Measurements from ENCODE around the gene CENPV.
A peak's percentile ranks its signal among the peaks of the same experiment; 100 is the strongest.
"Not testable (repeated sequence)": the region's sequence is repeated elsewhere in the genome, so short reads cannot be mapped to it uniquely, and the experiment has no call there.

Gene CENPV

DNA sequence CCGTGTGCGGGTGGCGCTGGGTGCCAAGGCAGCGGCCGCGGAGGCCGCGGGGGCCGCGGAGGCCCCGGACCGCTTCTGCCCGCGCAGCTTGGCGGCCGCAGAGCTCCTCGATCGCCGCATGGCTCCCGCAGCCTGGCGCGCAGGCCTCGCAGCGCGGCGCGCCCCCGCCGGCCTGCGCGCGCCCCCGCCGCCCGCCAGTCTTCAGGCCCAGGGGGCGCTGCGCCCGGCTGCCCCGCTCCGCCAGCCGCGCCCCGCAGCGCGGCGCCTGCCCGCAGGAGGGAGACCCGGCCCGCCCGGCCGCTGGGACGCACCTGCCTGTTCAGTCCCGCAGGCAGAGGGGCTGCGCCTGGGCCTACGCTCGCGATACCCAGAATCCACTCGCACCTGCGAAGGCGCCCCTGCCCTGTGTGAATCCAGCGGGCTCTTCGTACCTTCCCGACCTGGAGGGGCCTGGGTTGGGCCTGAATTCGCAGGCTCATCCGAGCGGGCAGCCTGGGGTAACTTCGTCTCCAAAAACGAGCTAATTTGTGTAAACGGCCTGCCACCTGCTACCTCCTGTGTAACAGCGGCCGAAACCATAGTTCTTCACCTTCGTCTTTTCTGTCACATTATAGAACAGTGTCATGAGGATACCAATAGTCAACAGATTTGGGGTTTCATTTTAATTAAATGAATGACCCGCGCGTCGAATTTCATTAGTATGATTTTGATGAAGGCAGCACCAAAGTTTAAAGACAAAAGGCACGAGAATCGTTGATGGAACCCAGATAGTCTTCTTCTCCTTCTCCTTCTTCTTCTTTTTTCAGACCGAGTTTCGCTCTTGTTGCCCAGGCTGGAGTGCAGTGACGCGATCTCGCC lies at the start of gene CENPV:
Gene CENPV, minus strand, starts transcription at position 153 of the 858 bp plus-strand sequence. Its CDS starts 33 bp downstream, at position 120.
- DNase-seq (ENCODE audit: low read depth), result peak; percentile 47

DNA sequence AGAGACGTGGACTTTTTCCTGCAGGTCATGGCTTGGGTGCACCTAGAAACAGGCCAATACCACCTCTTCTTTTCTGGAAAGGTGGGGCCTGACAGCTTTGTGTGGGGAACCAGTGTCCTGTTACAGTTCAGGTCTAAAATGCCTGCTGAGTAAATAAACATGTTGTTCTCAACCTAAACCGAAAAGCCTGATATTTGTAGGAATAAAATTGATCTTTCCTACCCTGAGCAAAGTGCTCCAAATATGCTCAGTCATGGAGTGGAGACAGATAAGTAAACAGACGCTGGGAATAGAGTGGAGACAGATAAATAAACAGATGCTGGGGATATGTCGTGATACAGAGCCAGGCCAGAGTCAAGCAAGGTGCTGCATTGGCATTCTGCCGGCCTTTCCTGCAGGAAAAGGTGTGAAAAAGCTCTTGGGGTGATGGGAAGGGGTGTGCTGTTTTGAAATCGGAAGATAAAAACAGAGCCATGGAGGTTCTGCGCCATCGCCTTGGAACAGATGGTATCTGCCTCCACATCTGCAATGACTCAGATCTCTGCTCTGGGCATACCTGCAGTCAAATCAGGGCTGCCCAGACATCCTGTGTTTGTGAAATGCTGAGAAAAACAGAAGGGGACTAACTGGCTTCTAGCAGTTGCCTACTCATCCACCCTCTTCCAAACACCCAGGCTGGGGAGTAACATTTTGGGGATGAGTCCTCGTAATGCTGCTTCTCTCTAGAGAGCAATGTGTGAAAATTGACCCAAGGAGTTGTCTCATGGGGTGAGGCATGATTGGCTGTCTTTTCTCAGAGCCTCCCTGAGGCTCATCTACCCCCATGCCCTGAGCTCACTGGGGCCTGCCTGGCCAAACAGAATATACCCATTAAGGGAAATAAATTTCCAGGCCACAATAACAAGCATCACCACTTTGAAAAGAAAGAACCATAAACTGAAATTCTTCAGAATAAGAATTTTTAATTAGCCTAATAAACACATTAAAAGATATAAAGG lies 45.3 kb upstream of the CENPV start:
- no peak for DNase-seq (ENCODE audit: low read depth)

DNA sequence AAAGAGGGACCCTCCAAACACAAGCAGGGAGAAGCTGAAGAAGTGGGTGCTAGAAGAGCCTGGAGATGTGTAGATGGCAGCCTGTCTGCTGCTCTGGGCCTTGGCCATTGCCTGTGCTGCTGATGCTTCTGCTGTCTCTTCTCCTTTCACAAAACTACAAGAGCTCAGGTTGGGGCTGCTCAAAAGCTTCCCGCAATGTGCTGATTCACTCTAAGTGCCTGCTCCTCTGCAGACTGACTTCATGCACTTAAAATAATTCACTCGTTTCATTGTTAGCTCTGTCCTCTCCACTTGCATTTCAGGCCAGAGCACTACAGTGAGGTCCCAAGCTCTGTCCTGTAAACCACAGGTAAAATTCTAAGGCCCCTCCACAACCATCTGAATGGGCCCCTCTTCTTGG lies 43.4 kb upstream of the CENPV start:
- not testable (repeated sequence) for DNase-seq (ENCODE audit: low read depth)

DNA sequence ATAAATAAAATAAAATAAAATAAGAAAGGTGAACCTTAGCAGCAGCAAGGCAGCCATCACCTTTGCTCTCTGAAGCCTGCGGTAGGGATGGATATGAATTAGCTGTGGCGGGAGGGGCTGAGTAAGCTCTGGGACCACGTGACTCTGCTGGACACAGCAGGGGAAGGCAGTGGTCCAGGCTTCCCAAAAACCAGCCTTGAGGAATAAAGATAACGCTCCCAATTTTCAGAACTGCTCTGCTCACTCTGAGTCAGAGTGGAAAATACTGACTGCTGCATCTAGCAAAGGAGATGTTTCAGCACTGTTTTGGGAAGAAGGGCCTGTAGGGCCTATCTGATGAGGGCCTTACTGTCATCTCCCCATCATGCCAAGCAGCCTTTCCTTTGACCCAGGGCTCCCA lies 42.6 kb upstream of the CENPV start:
- not testable (repeated sequence) for DNase-seq (ENCODE audit: low read depth)

DNA sequence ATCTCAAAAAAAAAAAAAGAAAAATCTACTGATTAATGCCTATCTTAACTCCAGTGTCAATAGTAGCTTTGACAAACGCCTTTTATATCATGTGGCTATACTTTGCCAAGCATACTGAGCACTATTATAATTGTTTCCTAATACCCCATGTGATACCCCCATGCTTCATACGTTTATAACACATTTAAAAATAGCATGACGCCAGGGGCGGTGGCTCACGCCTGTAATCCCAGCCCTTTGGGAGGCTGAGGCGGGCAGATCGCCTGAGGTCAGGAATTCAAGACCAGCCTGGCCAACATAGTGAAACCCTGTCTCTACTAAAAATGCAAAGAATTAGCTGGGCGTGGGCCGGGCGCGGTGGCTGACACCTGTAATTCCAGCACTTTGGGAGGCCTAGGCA lies 39.2 kb upstream of the CENPV start:
- not testable (repeated sequence) for DNase-seq (ENCODE audit: low read depth)

DNA sequence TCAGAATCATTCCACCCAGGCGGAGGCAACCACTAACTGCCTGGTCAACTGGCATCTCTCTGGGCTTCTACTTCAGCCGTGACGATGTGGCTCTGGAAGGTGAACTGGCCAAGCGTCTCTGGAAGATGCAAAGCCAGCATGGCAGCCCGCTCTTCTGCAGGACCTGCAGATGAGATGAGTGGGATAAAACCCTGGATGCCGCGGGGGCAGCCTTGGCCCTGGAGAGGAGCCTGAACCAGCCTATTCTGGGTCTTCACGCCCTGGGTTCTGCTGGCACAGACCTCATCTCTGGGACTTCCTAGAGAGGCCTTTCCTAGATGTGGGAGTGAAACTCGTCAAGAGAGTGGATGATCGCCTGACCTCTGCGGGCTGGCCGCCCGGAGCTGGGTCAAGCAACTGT lies 38.2 kb upstream of the CENPV start:
- DNase-seq (ENCODE audit: low read depth), result no peak

DNA sequence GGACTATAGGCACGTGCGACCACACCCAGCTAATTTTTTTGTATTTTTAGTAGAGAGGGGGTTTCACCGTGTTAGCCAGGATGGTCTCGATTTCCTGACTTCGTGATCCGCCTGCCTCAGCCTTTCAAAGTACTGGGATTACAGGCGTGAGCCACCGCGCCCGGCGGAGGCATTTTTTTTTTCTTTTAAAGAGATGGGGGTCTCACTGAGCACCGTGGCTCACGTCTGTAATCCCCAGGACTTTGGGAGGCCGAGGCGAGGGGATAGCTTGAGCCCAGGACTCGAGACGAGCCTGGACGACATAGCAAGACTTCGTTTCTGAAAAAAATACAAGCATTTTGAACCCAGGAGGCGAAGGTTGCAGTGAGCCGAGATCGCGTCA lies 32.8 kb upstream of the CENPV start:
- DNase-seq (ENCODE audit: low read depth), result not testable (repeated sequence)

DNA sequence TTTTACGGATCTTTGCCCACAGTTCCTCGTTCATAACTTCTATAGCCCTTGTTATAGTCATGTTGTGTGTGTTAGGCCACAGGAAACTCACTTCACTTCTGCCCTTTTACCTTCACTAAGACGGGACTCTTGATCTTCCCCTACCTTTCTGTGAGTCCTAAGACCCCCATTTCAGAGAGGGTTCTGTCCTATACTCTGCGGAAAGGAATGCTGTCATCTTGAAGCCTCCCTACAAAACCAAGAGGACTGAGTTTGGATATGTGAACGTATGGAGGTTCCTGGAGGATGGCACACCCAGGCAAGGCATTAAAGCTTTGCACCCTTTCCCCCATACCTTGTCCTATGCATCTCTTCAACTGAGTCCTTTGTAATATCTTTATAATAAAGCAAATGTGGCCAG lies 31.3 kb upstream of the CENPV start:
- DNase-seq (ENCODE audit: low read depth), result no peak

DNA sequence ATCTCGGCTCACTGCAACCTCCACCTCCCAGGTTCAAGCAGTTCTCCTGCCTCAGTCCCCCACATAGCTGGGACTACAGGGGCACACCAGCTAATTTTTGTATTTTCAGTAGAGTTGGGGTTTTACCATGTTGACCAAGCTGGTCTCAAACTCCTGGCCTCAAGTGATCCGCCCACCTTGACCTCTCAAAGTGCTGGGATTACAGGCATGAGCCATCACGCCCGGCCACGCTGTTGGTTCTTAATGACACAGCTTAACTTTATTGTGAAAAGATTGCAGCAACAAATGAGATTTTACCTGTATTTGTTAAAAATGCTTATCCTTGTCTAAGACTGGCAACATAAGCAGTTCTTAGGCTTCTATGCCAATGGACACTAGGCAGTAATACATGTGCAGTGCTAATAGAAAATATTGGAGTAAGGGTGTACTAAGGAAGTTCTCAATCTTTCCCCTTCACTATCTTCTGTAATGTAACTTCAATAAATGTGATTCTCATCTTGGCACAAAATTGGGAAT lies 30.6 kb upstream of the CENPV start:
- DNase-seq (ENCODE audit: low read depth), result no peak

DNA sequence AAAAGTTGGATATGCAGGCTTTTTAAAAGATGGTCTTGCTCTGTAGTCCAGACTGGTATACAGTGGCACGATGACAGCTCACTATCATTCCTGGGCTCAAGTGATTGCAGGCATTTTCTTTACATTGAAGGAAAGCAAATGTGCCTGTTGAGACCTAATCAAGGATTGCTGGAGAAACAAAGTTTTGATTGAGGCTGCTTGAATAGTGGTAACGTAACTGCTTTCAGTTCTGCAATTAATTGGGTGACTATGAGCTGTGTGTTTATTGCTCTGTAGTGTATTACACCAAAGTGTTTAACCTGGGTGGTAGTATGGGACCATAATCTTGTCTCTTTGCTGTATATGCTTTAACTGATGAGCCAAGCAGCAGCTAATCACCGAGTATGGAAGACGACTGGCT lies 29.9 kb upstream of the CENPV start:
- DNase-seq (ENCODE audit: low read depth), result no peak

DNA sequence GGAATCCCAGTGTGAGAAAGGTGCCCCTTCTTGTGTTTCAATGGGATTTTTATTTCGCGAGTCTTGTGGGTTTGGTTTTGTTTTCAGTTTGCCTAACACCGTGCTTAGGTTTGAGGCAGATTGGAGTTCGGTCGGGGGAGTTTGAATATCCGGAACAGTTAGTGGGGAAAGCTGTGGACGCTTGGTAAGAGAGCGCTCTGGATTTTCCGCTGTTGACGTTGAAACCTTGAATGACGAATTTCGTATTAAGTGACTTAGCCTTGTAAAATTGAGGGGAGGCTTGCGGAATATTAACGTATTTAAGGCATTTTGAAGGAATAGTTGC lies 28.2 kb upstream of the CENPV start:
- DNase-seq (ENCODE audit: low read depth), result no peak

DNA sequence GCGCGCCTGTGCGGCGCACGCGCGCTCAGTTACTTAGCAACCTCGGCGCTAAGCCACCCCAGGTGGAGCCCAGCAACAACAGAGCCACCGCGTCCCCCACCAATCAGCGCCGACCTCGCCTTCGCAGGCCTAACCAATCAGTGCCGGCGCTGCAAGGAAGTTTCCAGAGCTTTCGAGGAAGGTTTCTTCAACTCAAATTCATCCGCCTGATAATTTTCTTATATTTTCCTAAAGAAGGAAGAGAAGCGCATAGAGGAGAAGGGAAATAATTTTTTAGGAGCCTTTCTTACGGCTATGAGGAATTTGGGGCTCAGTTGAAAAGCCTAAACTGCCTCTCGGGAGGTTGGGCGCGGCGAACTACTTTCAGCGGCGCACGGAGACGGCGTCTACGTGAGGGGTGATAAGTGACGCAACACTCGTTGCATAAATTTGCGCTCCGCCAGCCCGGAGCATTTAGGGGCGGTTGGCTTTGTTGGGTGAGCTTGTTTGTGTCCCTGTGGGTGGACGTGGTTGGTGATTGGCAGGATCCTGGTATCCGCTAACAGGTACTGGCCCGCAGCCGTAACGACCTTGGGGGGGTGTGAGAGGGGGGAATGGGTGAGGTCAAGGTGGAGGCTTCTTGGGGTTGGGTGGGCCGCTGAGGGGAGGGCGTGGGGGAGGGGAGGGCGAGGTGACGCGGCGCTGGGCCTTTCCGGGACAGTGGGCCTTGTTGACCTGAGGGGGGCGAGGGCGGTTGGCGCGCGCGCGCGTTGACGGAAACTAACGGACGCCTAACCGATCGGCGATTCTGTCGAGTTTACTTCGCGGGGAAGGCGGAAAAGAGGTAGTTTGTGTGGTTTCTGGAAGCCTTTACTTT lies 27.6 kb upstream of the CENPV start, which contains the start of gene UBB:
Gene UBB, plus strand, starts transcription at position 452 of the 856 bp plus-strand sequence. CDS start 817 bp downstream, outside the sequence.
- DNase-seq (ENCODE audit: low read depth), result peak; percentile 90

DNA sequence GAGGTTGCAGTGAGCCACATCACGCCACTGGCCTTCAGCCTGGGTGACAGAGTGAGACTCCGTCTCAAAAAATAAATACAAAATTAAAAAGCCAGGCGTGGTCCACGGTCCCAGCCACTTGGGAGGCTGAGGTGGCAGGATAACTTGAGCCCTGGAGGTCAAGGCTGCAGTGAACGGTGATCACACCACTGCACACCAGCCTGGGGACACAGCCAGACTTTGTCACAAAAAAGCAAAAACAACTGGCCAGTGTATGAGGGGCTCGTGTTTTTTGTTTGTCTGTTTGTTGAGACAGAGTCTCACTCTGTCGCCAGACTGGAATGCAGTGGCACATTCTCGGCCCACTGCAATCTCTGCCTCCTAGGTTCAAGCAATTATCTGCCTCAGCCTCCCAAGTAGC lies 26.4 kb upstream of the CENPV start:
- no peak for DNase-seq (ENCODE audit: low read depth)

DNA sequence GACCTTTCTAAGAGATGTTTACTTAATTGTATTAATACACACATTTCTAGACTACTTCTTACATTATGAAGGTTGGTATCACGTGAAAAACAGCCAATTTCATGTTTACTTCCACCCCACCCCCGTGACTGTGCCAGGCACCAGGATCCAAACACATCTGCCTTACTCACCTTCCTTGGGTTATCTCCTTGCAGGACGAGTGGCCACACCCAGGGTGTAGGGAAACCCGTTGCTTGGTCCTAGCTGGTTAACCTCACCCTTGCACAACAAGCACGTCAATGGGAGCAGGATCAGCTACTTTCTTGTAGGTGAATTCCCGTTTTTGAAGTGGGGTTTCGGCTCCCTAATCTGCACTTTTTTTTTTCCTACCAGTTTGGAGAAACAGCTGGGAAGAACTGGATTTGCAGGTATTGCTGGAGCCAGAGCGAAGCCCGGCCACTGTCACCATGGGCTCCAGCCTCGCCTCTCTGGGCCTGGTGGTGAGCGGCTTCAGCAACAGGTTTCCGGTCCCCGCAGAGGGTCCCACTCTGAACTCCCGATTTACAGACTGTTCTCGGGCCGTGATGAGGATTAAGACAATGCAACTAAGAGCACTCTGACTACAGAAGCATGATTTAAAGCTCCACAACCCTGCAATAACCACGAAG lies 25.5 kb upstream of the CENPV start:
- no peak for DNase-seq (ENCODE audit: low read depth)

DNA sequence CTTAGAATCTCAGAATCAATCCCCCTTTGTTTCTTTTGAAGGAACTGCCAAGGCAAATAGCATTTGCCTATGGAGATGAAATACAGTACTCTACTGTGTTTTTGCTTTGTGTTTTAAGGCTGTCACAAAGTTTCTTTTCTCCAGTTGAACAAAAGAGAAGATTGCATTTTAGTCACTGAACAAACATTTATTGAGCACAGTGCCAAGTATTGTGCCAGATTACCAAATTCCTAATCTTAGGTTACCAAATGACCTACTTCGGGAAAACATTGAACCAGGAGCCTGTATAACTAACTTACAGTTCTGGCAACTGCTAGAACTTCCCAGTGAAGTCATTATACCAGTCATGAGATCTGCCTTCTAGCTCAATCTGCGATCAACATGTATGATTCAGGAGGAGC lies 24.7 kb upstream of the CENPV start:
- DNase-seq (ENCODE audit: low read depth), result no peak

DNA sequence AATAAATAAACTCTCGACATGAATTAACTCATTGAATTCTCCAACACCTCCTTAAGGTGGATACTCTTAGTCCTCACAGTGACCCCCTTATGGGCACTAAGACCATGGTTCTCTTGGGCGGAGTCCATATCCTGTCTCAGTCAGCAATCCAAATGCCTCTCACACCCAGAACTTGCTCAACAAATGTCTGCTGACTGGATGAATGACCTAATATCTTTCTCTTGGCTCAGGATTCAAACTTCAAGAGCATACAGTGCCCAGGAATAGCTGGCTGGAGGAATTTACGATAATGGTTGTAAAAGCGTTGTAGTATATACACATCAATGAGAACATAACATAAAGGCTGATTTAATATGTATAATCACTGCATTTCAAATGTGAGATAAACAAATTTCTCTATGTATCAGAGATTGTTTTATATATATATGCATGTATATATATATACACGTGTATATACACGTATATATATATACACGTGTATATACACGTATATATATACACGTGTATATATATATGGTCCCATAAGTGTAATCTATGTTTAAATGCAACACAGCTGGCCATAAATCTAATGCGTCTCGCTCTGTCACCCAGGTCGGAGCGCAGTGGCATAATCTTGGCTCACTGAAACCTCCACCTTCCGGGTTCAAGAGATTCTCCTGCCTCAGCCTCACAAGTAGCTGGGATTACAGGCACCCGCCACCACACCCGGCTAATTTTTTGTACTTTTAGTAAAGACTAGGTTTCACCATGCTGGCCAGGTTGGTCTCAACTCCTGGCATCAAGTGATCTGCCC lies 21.1 kb upstream of the CENPV start:
- no peak for DNase-seq (ENCODE audit: low read depth)

DNA sequence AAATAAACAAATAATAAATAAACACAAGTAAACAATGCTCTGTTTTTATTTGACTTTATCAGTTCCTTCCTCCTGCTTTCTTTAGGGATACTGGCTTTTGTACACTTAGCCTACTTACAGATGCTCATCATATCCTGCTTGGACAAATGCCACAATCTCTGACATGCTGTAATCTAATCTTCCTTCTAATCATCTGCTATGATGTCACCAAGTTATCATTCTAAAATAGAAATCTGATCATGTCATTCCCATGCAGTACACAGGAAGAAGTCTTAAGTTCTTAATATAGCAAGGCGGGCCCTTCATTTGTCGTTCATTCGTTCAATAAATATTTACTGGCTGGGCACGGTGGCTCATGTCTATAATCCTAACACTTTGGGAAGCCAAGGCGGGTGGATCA lies 18.5 kb upstream of the CENPV start:
- DNase-seq (ENCODE audit: low read depth), result no peak

DNA sequence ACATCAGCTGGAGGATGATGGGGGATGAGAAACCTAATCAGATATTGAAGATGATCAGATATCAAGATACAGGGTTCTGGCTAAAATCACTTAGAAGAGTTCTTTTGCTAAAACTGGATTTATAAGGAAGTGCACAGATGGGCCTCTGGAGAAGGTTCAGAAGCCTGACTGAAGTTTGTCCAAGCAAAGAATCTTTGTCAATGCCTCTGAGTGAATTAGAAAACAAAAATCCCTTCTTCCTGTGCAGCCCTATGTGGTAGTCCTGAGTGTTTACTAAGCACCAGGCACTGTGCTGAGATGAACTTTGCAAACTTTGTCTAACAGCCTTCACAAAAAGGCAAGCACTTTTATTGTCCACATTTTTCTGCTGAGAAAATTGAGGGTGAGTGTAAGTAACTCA lies 11.4 kb upstream of the CENPV start:
- no peak for DNase-seq (ENCODE audit: low read depth)

DNA sequence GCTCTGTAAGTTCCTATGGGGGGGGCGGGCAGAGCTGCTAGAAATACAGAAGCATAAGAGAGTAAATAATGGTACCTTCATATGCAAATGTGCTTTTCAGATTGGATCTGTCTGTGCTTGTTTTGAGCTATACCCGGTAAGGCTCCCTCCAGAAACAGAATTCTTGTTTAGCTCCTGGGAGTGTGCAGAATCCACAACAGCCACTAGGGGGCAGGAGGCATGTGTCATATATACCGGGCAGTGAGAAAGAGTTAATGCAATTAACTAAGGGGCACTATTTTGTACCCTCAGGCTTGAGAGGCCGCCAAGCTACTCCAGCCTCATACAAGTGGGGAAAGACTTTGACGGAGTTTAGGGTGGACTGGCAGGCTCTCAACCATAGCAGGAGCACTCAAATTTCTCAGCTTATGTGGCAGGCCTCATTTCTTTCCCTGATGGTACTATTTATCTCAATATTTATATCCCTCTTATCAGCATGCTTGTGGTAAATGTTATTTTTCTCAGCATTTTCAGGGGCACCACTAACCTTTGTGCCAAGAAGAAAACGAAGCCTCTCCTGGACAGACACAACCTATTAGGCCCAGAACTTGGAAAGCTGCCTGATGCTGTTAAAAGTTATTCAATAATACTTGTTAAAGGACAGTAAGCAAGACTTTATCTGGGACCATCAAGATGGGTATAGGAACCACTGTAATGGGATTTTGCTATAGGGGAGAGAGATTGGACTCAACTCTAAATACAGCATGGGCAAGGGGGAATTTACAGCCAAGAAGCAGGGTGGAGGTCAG lies 10.7 kb upstream of the CENPV start:
- DNase-seq (ENCODE audit: low read depth), result peak; percentile 60

DNA sequence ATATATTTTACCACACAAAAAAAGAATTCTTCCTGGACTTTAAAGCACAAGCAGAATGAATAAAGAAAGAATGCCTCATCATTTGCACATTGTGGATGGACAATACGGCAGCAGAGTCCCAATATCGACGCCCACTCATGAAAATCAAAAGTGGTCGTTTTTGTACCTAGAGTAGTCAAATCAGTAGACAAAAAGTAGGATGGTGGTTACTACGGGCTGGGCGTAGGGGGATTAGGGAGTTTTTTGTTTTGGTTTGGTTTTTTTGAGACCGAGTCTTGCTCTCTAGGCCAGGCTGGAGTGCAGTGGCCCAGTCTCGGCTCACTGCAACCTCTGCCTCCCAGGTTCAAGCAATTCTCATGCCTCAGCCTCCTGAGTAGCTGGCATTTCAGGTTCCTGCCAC lies 8.6 kb upstream of the CENPV start:
- no peak for DNase-seq (ENCODE audit: low read depth)
